H1 (cell line): Measurements from ENCODE around the gene TSKU. TPM values are rescaled to one million over a fixed set of nuclear protein-coding genes. Genes with fewer than 3 reads are reported as not detected.

ENCODE experiments used
- CTCF ChIA-PET: fragments of 300-600 bp; sonication (Branson Sonifier 250); formaldehyde crosslinking; loops from one replicate; lab custom pipeline; 2021; ENCODE audit not compliant: partially characterized antibody; lab: Charles Lee
- POLR2A ChIA-PET: fragments of 300-600 bp; sonication (Branson Sonifier 250); formaldehyde crosslinking; loops from one replicate; lab custom pipeline; 2021; ENCODE audit warnings: inconsistent platforms; ENCODE audit not compliant: partially characterized antibody; lab: Charles Lee
- DNase-seq, 2 experiments: peaks; one replicate each; pipeline versions ENCODE4 v3.0.0 to v3.0.0-alpha.2; 2010 to 2022; ENCODE audit warnings: low spot score in 2 of 2, low read depth in 1 of 2, mixed read lengths in 1 of 2
- FAIRE-seq: peaks from 2 replicates; lab custom pipeline; 2011; peaks lifted over from hg19 to GRCh38; lab: Jason Lieb, UNC
- H2AFZ ChIP-seq: 2 replicates; pipeline ENCODE4 v1.8.1; 2012; ENCODE audit warnings: low read length, inconsistent platforms
- H2AK5ac ChIP-seq: 2 replicates; pipeline ENCODE4 v1.6.1; 2013; ENCODE audit warnings: low read depth, low read length
- H2BK120ac ChIP-seq: replicated peaks from 2 replicates; pipeline ENCODE3; 2013; ENCODE audit warnings: low read depth, low read length, inconsistent platforms
- H2BK12ac ChIP-seq: 2 replicates; pipeline ENCODE4 v1.6.1; 2013; ENCODE audit warnings: low read depth, low read length
- H2BK15ac ChIP-seq: 2 replicates; pipeline ENCODE4 v1.6.1; 2013; ENCODE audit warnings: low read length
- H2BK20ac ChIP-seq: 2 replicates; pipeline ENCODE4 v1.6.1; 2013; ENCODE audit warnings: low read length
- H2BK5ac ChIP-seq: 2 replicates; pipeline ENCODE4 v1.6.1; 2013; ENCODE audit warnings: low read depth, low read length
- H3K14ac ChIP-seq: 2 replicates; pipeline ENCODE4 v1.6.1; 2013; ENCODE audit warnings: inconsistent platforms; ENCODE audit not compliant: insufficient read length
- H3K18ac ChIP-seq: 2 replicates; pipeline ENCODE4 v1.6.1; 2013; ENCODE audit warnings: low read length; ENCODE audit errors: extremely low read depth
- H3K23ac ChIP-seq: 2 replicates; pipeline ENCODE4 v1.6.1; 2013; ENCODE audit warnings: inconsistent platforms; ENCODE audit not compliant: insufficient read length
- H3K23me2 ChIP-seq: 2 replicates; pipeline ENCODE4 v1.6.1; 2013; ENCODE audit warnings: low read depth, low read length
- H3K27ac ChIP-seq: 2 replicates; pipeline ENCODE4 v1.6.1; 2011; ENCODE audit warnings: low read depth, low read length, inconsistent platforms
- H3K27me3 ChIP-seq, 4 experiments: replicated peaks in 1 of 4; 1 replicate in 1 of 4; 2 replicates in 3 of 4; pipeline versions ENCODE4 v1.6.1 to v1.8.1; 2011 to 2013; ENCODE audit warnings: low read length in 3 of 4, mild to moderate bottlenecking in 3 of 4, inconsistent platforms in 2 of 4, mixed read lengths in 2 of 4, moderate library complexity in 1 of 4; ENCODE audit not compliant: control insufficient read depth in 3 of 4, insufficient read depth in 3 of 4; ENCODE audit errors: extremely low read depth in 1 of 4
- H3K36me3 ChIP-seq, 4 experiments: 2 replicates each; pipeline versions ENCODE4 v1.6.1 to v1.8.1; 2011 to 2013; ENCODE audit warnings: mild to moderate bottlenecking in 4 of 4, low read length in 3 of 4, moderate library complexity in 2 of 4, control low read depth in 1 of 4, inconsistent platforms in 1 of 4; ENCODE audit not compliant: insufficient read depth in 4 of 4, control insufficient read depth in 2 of 4
- H3K4ac ChIP-seq: replicated peaks from 2 replicates; pipeline ENCODE3; 2013; ENCODE audit warnings: low read length, low read depth, mixed read lengths, inconsistent platforms; ENCODE audit not compliant: insufficient read length
- H3K4me1 ChIP-seq, 4 experiments: replicated peaks in 1 of 4; 1 replicate in 1 of 4; 2 replicates in 3 of 4; pipeline versions ENCODE4 v1.6.1 to v1.8.1; 2011 to 2013; ENCODE audit warnings: low read length in 3 of 4, inconsistent platforms in 2 of 4, mixed read lengths in 1 of 4; ENCODE audit not compliant: insufficient read depth in 4 of 4, control insufficient read depth in 3 of 4
- H3K4me2 ChIP-seq, 2 experiments: 2 replicates each; pipeline versions ENCODE4 v1.6.1 to v1.8.1; 2011 to 2013; ENCODE audit warnings: low read depth in 2 of 2, low read length in 2 of 2, control low read depth in 1 of 2, inconsistent platforms in 1 of 2, mild to moderate bottlenecking in 1 of 2; ENCODE audit not compliant: insufficient read depth in 1 of 2
- H3K4me3 ChIP-seq, 4 experiments: fragments of 200-600, 300-600 bp in 1 of 4; sonication (generic), shearing (Covaris generic), sonication (Bioruptor Twin) in 1 of 4; 2 replicates each; pipeline versions ENCODE4 v1.5.1 to v1.8.1; 2011 to 2016; ENCODE audit warnings: low read length in 4 of 4, low read depth in 3 of 4, control low read depth in 2 of 4, inconsistent platforms in 2 of 4, mild to moderate bottlenecking in 2 of 4, mixed read lengths in 1 of 4, moderate library complexity in 1 of 4; ENCODE audit not compliant: insufficient read depth in 2 of 4; ENCODE audit errors: extremely low read depth in 1 of 4
- H3K56ac ChIP-seq: replicated peaks from 2 replicates; pipeline ENCODE3; 2013; ENCODE audit warnings: low read depth, mild to moderate bottlenecking, mixed read lengths, low read length, inconsistent platforms; ENCODE audit not compliant: insufficient read length
- H3K79me1 ChIP-seq: 2 replicates; pipeline ENCODE4 v1.6.1; 2013; ENCODE audit warnings: low read depth, low read length, control low read depth
- H3K79me2 ChIP-seq, 2 experiments: 2 replicates each; pipeline versions ENCODE4 v1.6.1 to v1.8.1; 2012 to 2013; ENCODE audit warnings: low read length in 2 of 2, mild to moderate bottlenecking in 2 of 2, inconsistent platforms in 1 of 2; ENCODE audit not compliant: insufficient read depth in 2 of 2, control insufficient read depth in 1 of 2
- H3K9ac ChIP-seq, 4 experiments: replicated peaks in 1 of 4; 1 replicate in 1 of 4; 2 replicates in 3 of 4; pipeline versions ENCODE4 v1.6.1 to v1.8.1; 2011 to 2013; ENCODE audit warnings: low read depth in 3 of 4, low read length in 3 of 4, control low read depth in 2 of 4, mild to moderate bottlenecking in 2 of 4, moderate library complexity in 2 of 4, inconsistent platforms in 1 of 4; ENCODE audit errors: extremely low read depth in 1 of 4
- H3K9me3 ChIP-seq, 2 experiments: 2 replicates each; pipeline versions ENCODE4 v1.6.1 to v1.8.1; 2012 to 2013; ENCODE audit warnings: mild to moderate bottlenecking in 2 of 2, moderate library complexity in 2 of 2, control low read depth in 1 of 2, inconsistent platforms in 1 of 2, low read depth in 1 of 2, low read length in 1 of 2, mixed read lengths in 1 of 2; ENCODE audit not compliant: insufficient read depth in 2 of 2
- H4K20me1 ChIP-seq, 2 experiments: replicated peaks in 1 of 2; 2 replicates each; pipeline versions ENCODE3 to v1.8.1; 2011 to 2013; ENCODE audit warnings: inconsistent platforms in 2 of 2, low read length in 2 of 2, mild to moderate bottlenecking in 1 of 2; ENCODE audit not compliant: insufficient read depth in 2 of 2, control insufficient read depth in 1 of 2
- H4K5ac ChIP-seq: 2 replicates; pipeline ENCODE4 v1.6.1; 2013; ENCODE audit warnings: low read length, low read depth, mixed read lengths, inconsistent platforms; ENCODE audit not compliant: insufficient read length
- H4K8ac ChIP-seq: 2 replicates; pipeline ENCODE4 v1.8.0; 2013; ENCODE audit warnings: mild to moderate bottlenecking, moderate library complexity, low read length, inconsistent platforms; ENCODE audit not compliant: insufficient read depth; ENCODE audit errors: extremely low read depth
- H4K91ac ChIP-seq: replicated peaks from 2 replicates; pipeline ENCODE3; 2013; ENCODE audit warnings: low read length, mixed read lengths, inconsistent platforms; ENCODE audit not compliant: insufficient read length
- BCL11A ChIP-seq, 2 experiments: IDR thresholded peaks; one replicate each; pipeline ENCODE4 v1.6.1; 2011; ENCODE audit warnings: low read depth in 2 of 2, low read length in 2 of 2, mild to moderate bottlenecking in 2 of 2
- BRCA1 ChIP-seq: IDR thresholded peaks from 2 replicates; pipeline ENCODE4 v1.6.1; 2012; ENCODE audit warnings: low read depth, low read length, improper control_type of control experiment
- CHD1 ChIP-seq: IDR thresholded peaks from 2 replicates; pipeline ENCODE4 v1.6.1; 2012; ENCODE audit warnings: low read depth, low read length, improper control_type of control experiment
- NANOG ChIP-seq: IDR thresholded peaks from 2 replicates; pipeline ENCODE4 v1.6.1; 2011; ENCODE audit warnings: low read length, low read depth, mild to moderate bottlenecking, inconsistent platforms; ENCODE audit not compliant: insufficient read depth, poor library complexity, severe bottlenecking
- SP4 ChIP-seq: IDR thresholded peaks from 2 replicates; pipeline ENCODE4 v1.6.1; 2012; ENCODE audit warnings: low read length, inconsistent platforms
- SUZ12 ChIP-seq: fragments of 200-600 bp; sonication (generic); IDR thresholded peaks from 2 replicates; pipeline ENCODE4 v1.6.1; 2012; ENCODE audit warnings: mild to moderate bottlenecking, inconsistent platforms, low read length, moderate library complexity, mixed read lengths
- TAF7 ChIP-seq: optimal IDR thresholded peaks from 2 replicates; pipeline ENCODE3; 2011; ENCODE audit warnings: low read depth, mild to moderate bottlenecking, inconsistent platforms, low read length, moderate library complexity, borderline replicate concordance
- WGBS, 2 experiments: shearing (Covaris generic) in 1 of 2; methylation state at CpG; one replicate each; pipeline versions ENCODE4 v1.1.6 to v1.1.7; 2013 to 2015; ENCODE audit warnings: low lambda C conversion rate in 2 of 2, mixed read lengths in 2 of 2, inconsistent platforms in 1 of 2, low coverage in 1 of 2, missing lambda C conversion rate in 1 of 2; ENCODE audit not compliant: insufficient replicate concordance in 2 of 2, insufficient coverage in 1 of 2, insufficient read length in 1 of 2; ENCODE audit errors: extremely low coverage in 1 of 2, missing lambda C conversion rate in 1 of 2; 5-methylcytosine and 5-hydroxymethylcytosine counted together
- polyA plus RNA-seq, 7 experiments: library from polyadenylated mRNA; depleted of rRNA in 3 of 7; stranded (reverse) in 5 of 7; unstranded in 2 of 7; fragments of >200 nt in 5 of 7; fragments of 200-250 nt in 2 of 7; gene quantifications; 1 replicate in 5 of 7; 2 replicates in 1 of 7; 4 replicates in 1 of 7; pipeline versions ENCODE4 v1.2.1 to v1.2.3, GENCODE V29; 2011 to 2013; ENCODE audit warnings: missing spikeins in 2 of 7, mixed read lengths in 2 of 7
- total RNA-seq: library from RNA; stranded (reverse); fragmentation: NEBNext Ultra II Directional; extraction: Animal tissue kit (Norgen Biotek cat#: 25700); gene quantifications from 2 replicates; pipeline ENCODE4 v1.2.1, GENCODE V29; 2021

Gene TSKU
- total and polyA plus RNA-seq, 2 of the 8 experiments (the other 6 are each of a cell fraction or from before 2014, with no cell fraction given): 22.8 to 28.4 TPM

DNA sequence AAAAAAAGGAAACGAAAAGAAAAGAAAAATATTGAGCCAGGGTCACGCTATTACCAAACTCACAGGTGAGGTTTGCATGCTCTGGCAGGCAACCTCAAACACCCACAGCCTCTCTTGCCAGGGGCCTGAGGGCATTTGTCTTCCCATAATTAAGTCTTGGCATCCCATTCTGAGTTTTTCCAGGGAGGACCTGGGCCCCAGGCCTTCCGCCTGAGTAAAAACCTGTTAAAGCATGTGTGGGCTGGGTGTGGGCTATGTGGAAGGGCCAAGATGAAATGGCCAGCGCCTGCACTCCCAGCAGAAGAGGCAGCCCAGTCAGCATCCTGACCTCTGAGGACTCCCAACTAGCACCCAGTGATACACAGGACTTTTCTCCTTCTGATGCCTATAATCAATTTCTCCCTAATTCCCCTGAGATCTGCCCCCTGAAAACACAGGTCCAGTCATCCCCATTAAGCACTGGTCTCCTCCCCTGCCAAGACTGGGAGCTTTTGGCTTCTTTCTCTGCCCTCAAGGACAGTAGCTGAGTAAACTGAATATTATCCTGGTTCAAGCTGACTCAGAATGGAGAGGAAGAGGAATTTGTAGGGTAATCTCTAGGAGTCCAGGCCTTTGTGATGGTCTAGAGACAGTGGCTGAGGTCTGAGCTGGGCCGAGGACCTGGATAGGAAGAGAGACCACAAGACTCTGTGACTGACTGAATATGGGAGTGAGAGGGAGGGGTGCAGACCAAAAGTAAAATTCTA, 42.0 kb downstream of the TSKU start:
- Histone ChIP-seq H2BK12ac (no peak overlapping the region), H3K79me2 (no peaks in the 10 kb centered on the region), H4K91ac (no peak overlapping the region), H3K56ac (no peak overlapping the region), H2AFZ (no peak overlapping the region), H3K9me3 (peaks cover 4 to 11% of the 10 kb centered on the region in 2 experiments; a peak in 2 of 4 replicates), H4K8ac (no peak overlapping the region; the same call in 1 of the 2 replicates), H3K4ac (no peak overlapping the region), H4K5ac (no peak overlapping the region), H3K27ac (no peak overlapping the region), H3K79me1 (no peaks in the 10 kb centered on the region), H3K4me3 (no peak overlapping the region), H3K4me2 (no peak overlapping the region), H3K18ac (no peak overlapping the region), H4K20me1 (no peaks in the 10 kb centered on the region), H3K27me3 (no peaks in the 10 kb centered on the region), H3K9ac (no peak overlapping the region), H3K36me3 (no peaks in the 10 kb centered on the region), H3K14ac (no peak overlapping the region), H3K23ac (no peak overlapping the region)
- WGBS, 2 experiments: 93% methylated on average over 3 of the region's 5 CpGs; no CpG with 5 or more reads in 1 of the 2 experiments
- no peak for DNase-seq
- POLR2A ChIA-PET: interaction anchor here (1.3 kb wide), 1 partner anchor 17 kb away, joined by 3 read pairs; no protein-coding TSS in a partner anchor
- TF ChIP-seq BRCA1 (no peak), TAF7 (no peak), SUZ12 (no peak), CHD1 (no peak), NANOG (no peak), BCL11A (IDR thresholded peaks at IDR 0.05; ENCODE audit: low read depth in 2 of 2, low read length in 2 of 2) (no peak), SP4 (no peak)
- TF ChIP-seq, all 59 proteins: peak for 0
- H2BK15ac ChIP-seq: no peak overlapping the region
- H3K4me1 ChIP-seq: peaks cover 0 to 5% (median 1%) of the 10 kb centered on the region in 4 experiments; a peak in 3 of 7 replicates
- no peak overlapping the region for H2BK120ac ChIP-seq
- no peak overlapping the region for H2AK5ac ChIP-seq
- no peak overlapping the region; the same call in 1 of the 2 replicates for H2BK5ac ChIP-seq
- no peak for FAIRE-seq
- H3K23me2 ChIP-seq: no peaks in the 10 kb centered on the region
- H2BK20ac ChIP-seq: no peak overlapping the region
- CTCF ChIA-PET: interaction anchor here (0.7 to 2.1 kb wide), 8 partner anchors 9 to 103 kb away, joined by 3 to 7 read pairs (median 4); no protein-coding TSS in a partner anchor
